GM13977 (cell line): Measurements from ENCODE around the gene SCAMP3.

Experiments used
- DNase-seq: peaks from one replicate; pipeline ENCODE4 v3.0.0; 2012; ENCODE audit warnings: low spot score
- in situ Hi-C: fragments of 300-500 bp; cut with MboI; formaldehyde crosslinking; loops from one replicate; pipeline ENCODE4 v1.12.0; 2022; ENCODE audit warnings: low sequenced_read_pairs, low pct_unique_long_range_greater_than_20kb, mixed read lengths, inconsistent platforms; ENCODE audit not compliant: unreplicated experiment
- TF ChIP-seq, protein P1 (sequence below): IDR thresholded peaks from 2 replicates; pipeline ENCODE4 v1.5.1; 2012; ENCODE audit warnings: mild to moderate bottlenecking, control low read depth; ENCODE audit not compliant: insufficient read depth; ENCODE audit errors: extremely low read depth, missing control alignments

SCAMP3 gene

DNA sequence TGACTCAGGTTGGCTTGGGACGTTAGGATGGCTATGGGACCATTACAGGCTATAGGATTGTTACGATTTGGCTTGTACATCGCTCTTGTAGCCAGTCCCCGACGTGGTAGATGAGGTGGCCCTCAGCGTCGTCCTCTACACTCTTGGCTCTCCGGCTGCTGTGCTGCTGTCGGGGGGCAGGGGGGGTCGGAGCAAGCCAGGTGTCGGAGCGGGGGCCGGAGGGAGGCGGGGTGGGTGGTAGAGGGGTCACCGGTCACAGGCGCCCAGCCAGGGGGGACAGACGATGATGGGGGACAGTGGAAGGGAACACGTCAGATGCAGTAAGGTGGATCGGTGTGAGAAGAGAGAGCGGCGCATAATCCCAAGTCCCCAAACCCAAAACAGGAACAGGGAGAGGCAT is 6.5 kb upstream of the SCAMP3 start:
- DNase-seq = no peak
- TF ChIP-seq, protein P1, sequence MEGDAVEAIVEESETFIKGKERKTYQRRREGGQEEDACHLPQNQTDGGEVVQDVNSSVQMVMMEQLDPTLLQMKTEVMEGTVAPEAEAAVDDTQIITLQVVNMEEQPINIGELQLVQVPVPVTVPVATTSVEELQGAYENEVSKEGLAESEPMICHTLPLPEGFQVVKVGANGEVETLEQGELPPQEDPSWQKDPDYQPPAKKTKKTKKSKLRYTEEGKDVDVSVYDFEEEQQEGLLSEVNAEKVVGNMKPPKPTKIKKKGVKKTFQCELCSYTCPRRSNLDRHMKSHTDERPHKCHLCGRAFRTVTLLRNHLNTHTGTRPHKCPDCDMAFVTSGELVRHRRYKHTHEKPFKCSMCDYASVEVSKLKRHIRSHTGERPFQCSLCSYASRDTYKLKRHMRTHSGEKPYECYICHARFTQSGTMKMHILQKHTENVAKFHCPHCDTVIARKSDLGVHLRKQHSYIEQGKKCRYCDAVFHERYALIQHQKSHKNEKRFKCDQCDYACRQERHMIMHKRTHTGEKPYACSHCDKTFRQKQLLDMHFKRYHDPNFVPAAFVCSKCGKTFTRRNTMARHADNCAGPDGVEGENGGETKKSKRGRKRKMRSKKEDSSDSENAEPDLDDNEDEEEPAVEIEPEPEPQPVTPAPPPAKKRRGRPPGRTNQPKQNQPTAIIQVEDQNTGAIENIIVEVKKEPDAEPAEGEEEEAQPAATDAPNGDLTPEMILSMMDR = no peak
- in situ Hi-C loops = loop anchor here (25.0 kb wide), 1 partner anchor 319 kb away; no protein-coding TSS in a partner anchor

DNA sequence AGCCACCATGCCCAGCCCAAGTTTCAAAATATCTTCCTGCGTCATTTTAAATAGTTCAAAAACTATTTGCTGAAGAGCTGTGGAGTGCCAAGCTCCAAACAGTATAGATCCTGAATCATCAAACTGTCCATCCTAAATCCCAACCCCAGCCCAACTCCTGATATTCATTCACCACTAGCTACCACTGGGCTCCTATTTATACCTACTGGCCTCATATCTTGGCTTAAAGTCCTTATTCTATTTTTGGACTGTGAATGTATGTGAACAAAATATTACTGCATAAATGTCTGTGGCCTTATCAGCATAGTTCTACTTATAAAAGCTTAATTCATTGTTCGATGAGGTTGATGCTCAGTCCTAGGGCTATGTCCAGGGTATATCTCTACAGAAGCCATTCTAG is 5.2 kb upstream of the SCAMP3 start:
- in situ Hi-C loops = loop anchor here (25.0 kb wide), 1 partner anchor 320 kb away; no protein-coding TSS in a partner anchor
- no peak for DNase-seq
- TF ChIP-seq, protein P1 = no peak

DNA sequence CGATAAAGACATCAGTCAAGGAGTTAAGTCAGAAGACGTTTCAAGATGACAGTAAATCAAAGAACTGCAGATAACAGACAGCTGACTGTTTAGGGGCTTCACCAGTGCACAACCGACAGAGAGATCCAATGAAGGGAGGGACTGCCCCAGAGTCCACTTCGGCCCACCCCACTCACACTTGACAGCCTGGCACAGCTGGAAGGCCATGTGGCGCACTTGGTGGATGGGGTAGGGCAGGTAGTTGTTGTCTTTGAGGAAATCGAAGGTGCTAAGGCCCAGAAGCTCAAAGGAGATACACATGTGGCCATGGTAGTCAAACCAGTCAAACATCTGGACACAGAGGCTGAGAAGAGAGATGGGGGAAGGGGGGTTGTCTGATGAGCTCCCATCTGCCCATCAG is 4.4 kb upstream of the SCAMP3 start:
- in situ Hi-C loops = loop anchor here (25.0 kb wide), 1 partner anchor 321 kb away; no protein-coding TSS in a partner anchor
- TF ChIP-seq, protein P1 = no peak
- DNase-seq = no peak

DNA sequence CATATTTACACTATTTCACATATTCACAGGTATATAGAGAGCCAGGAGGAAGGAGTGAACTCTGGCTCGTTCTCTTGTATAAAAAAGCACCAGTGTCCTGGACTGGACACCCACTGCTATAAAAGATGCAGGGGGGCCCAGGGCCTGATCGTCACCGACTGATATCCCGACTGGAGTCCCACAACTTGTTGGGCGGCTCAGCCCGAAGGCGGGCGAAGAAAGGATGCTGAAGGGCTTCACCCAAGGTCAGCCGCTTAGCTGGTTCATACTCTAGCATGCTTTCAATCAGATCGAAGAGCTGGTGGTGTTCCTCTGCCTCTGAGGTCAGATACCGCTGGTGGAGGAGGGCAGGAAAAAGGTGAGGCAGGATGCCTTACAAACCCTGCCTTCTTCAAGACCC is 907 bp upstream of the SCAMP3 start:
- DNase-seq = no peak
- TF ChIP-seq, protein P1 = no peak
- in situ Hi-C loops = loop anchor here (25.0 kb wide), 1 partner anchor 324 kb away; no protein-coding TSS in a partner anchor

DNA sequence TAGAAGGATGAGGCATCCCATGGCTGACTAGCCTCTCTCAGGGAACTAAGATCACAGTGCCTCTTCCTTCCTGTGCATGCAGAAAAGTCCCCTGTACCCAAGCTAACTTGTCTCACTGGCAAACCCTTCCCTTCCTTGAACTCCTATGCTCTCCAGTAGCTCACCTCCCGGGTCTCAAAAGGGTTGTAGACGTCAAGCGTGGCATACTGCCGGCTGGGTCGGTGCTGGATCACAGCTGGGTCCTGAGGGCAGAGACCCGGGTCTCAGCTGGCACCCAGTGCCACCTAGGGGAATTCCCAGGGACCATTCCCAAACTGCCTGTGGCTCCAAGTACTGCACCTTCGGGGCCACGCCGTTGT is 688 bp downstream of the SCAMP3 start:
- TF ChIP-seq, protein P1 = no peak
- in situ Hi-C loops = loop anchor here (25.0 kb wide), 1 partner anchor 326 kb away; no protein-coding TSS in a partner anchor
- DNase-seq = no peak

DNA sequence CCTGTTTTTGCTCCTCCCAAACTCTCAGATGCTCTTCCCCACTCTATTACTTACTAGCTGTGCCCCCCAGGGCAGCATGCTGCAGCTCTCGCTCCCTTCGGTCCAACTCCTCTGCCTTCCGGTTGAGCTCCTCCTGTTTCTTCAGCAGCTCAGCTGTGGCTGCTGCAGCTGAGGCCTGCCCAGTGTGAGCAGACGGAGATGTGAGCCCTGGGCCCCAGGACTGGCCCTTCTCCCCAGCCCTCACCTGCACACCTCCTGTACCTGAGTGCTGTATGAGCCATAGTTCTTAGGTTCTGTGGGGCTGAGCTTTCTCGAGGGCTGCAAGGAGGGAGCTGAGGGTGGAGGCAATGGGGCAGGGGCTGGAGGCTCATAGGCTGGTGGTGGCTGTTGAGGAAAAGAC is 1.9 kb downstream of the SCAMP3 start:
- DNase-seq = no peak
- TF ChIP-seq, protein P1 = no peak
- in situ Hi-C loops = loop anchor here (25.0 kb wide), 1 partner anchor 327 kb away; no protein-coding TSS in a partner anchor
